Cardiac septum (tissue), 1 donor: ENCODE measurements around the gene CNGB1. TPM values are rescaled to one million over a fixed set of nuclear protein-coding genes. Genes with fewer than 3 reads are reported as not detected.
A peak's percentile ranks its signal among the peaks of the same experiment; 100 is the strongest.
"Not testable (repeated sequence)": the region's sequence is repeated elsewhere in the genome, so short reads cannot be mapped to it uniquely, and the experiment has no call there.

Experiments used
- DNase-seq: peaks from one replicate; pipeline ENCODE4 v3.0.0-alpha.2; 2020; ENCODE audit warnings: low spot score
- intact Hi-C: fragments of 100-400 bp; cut with DNase I; formaldehyde crosslinking; loops from one replicate; pipeline ENCODE4 v1.14.0; 2022
- total RNA-seq: library from RNA; stranded (reverse); fragmentation: NEBNext Ultra II Directional; extraction: Animal tissue kit (Norgen Biotek cat#: 25700); gene quantifications from one replicate; pipeline ENCODE4 v1.2.1, GENCODE V29; 2021
- donor health status: DM: no; HTN: no; CAD: no.

CNGB1 gene
- total RNA-seq, 1 donor from 2014 or later = not detected

DNA sequence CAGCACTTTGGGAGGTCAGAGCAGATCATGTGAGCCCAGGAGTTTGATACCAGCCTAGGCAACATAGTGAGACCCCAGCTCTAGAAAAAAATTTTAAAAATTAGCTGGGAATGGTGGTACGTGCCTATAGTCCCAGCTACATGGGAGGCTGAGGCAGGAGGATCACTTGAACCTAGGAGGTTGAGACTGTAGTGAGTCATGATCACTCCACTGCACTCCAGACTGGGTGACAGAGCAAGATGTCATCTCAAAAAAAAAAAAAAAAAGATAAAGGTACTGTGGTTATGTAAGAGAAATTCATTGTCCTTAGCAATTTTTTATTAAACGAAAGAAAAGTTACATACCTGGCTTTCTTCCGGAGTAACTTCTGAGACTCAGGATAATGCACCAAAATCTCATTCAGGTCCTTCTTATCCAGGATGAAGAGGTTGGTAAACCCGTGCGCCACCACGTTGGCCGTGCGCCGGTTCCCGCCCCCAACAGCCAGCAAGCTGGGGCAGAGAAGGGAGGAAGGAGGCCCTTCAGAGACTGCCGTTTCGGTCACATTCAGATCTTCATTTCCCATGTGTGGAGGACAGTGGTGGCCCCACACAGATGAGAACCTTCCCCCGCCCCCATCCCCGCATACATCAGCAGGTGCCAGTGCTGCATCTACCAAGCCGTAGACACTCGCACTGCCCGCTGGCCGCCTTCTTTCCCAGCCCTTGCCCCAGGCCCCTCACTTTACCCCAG, 73.7 kb downstream of the CNGB1 start:
- DNase-seq = no peak
- intact Hi-C loops = no loop called here

DNA sequence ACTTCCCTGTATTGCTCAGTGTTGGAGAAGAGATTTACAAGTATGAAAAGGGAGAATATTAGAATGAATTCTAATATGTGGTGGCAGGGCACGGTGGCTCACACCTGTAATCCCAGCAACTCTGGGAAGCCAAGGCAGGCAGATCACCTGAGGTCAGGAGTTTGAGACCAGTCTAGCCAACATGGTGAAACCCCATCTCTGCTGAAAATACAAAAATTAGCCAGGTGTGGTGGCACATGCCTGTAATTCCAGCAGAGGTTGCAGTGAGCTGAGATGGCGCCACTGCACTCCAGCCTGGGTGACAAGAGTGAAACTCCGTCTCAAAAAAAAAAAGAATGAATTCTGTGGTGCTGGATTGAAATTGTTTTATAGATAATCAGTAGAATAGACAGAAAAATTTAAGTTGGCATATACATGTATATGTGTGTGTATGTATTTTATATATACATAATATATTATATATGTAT, 75.8 kb downstream of the CNGB1 start:
- intact Hi-C loops = not testable (repeated sequence)

GRCh38 chr16:57894390-57895080, 76.4 kb downstream of the CNGB1 start:
- intact Hi-C loops = no loop called here
- no peak for DNase-seq

More for the DNA sequence above, 75.8 kb downstream of the CNGB1 start:
- not testable (repeated sequence) for DNase-seq

DNA sequence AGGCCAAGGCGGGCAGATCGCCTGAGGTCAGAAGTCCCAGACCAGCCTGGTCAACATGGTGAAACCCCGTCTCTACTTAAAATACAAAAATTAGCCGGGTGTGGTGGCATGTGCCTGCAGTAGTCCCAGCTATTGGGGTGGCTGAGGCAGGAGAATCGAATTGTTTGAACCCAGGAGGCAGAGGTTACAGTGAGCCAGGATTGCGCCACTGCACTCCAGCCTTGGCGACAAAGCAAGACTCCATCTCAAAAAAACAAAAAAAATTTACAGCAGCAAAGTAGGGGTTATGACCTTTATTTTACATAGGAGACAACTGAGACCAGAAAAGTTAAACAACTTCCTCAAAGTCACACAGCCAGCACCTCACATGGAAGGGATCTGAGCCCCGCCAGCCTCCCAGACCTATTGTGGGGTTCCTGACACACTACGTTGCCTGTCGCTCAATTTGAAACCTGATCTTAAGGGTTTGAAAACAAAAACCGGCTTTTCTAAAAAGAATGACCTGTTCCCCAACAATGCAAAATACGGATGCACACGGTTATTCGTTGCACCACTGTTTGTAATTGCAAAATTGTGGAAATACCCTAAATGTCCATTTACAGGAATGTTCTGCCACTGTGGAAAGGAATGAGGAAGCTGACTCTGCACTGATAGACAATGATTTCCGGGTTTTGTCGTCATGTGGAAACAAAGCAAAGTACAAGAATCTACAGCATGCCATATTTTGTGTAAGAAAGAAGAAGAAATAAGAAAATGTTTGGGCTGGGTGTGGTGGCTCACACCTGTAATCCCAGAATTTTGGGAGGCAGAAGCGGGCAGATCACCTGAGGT, 77.2 kb downstream of the CNGB1 start:
- DNase-seq = no peak
- intact Hi-C loops = no loop called here

DNA sequence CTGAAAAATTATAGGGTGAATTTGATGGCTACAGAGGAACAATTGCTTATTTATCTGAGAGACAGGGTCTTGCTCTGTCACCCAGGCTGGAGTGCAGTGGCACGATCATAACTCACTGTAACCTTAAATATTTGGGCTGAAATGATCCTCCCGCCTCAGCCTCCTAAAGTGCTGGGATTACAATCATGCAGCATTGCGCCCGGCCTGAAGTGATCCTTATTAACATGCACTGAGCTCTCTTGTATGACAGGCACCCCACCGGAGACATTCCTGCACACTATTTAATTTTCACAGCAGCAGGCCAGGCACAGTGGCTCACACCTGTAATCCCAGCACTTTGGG, 77.7 kb downstream of the CNGB1 start:
- intact Hi-C loops = no loop called here

DNA sequence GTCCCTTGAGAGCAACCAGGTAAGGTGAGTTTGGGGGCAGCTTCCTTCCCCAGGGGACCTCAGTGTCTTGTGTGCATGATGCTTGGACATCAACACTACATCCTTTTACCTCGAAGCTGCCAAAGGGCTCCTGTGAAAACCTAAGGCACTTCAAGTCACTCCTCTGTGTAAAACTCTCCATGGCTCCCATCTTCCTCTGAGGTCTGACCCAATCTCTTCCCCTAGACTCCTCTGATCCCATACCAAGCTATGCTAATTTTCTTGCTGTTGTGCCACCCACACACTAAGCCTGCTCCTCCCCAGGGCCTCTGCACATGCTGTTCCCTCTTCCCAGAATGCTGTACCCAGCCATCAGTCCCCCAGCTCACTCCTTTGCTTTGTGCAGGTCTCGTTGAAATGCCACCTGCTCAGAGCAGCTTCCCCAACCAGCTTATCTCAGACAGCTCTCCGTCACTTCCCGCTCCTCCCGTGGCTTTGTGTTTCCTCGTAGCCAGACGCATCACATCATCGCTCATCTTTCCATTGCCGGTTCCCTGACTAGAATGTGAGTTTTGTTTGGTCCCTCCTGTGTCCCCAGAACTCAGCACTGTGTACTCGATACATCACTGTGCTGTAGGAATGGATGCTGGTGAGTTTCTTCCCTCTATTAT, 78.4 kb downstream of the CNGB1 start:
- intact Hi-C loops = no loop called here
- DNase-seq = peak; percentile 89

More for the DNA sequence above, 77.7 kb downstream of the CNGB1 start:
- no peak for DNase-seq

DNA sequence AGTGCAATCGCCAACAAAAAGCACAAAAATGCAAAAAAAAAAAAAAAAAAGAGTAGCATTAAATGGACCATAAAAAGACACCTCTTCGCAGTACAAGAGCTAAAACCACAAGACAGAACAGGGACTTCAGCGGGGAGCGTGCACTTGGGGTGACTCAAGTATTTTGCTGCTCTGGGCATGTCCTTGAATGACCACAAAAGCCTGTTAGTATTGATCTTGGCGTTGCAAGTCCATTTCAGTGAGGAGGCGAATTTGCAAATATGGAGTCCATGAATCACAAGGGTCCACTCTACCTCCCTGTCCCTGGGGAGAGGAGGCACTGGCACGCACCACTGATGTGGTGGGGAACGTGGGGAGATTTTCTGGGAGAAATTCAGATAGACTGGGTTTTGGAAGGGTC, 78.9 kb downstream of the CNGB1 start:
- no peak for DNase-seq
- intact Hi-C loops = no loop called here

GRCh38 chr16:57890752-57891111, 80.2 kb downstream of the CNGB1 start:
- peak; percentile 31 for DNase-seq
- intact Hi-C loops = no loop called here

DNA sequence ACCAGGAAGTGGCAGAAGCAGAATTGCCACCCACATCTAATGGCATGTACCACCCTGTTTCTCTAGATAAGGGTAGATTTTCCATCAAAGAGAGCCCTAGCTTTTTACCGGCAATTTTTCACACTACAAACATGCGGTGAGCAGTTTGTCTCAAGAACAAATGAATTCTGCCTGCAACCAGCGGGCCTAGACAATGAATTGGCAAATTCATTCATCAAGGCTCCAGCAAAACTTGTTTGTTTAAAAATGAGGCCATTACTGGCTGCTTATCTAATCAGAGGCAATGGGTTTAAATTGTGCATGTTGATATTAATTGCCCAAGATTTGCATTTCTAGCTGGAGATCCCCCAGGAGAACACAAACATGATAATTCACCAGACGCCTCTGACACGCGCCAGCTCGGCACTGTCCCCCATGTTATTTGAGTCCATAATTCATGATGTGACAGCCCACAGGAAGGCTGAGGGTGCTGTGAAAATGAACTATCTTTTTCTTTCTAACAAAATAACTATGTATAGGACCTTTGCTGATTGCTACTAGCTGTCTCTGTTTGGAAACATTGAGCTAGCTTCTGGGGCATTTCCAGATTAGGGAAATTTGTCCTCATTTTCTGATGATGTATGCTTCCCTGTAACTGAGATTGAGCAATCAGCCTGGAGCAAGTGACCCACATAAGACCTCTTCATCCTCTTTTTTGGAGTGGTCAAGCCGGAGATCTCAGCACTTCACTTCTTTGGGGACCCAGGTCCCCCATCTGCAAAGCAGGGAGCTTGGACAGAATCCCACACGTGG, 80.8 kb downstream of the CNGB1 start:
- DNase-seq = peak; percentile 12
- intact Hi-C loops = no loop called here

DNA sequence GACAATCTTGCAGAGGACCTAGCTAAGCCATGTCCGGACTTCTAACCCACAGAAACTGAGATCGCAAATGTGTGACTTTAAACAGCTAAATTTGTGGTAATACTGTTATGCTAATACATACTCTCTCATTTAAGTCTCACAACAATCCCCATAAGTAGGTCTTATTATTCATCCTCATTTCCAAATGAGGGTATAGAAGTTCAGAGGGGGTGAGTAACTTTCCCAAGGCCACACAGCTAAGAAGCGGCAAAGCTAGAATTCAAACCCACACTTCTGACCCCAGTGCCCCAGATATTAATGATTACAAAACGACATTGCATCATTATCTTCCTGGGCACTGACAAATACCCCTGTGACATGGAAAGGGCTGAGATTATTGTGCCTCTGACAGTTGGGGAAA, 81.4 kb downstream of the CNGB1 start:
- intact Hi-C loops = no loop called here
- DNase-seq = no peak

- intact Hi-C loops = no loop called here
These were observed 81.8 kb downstream of the CNGB1 start for GRCh38 chr16:57889111-57889510.

GRCh38 chr16:57888128-57888527, 82.8 kb downstream of the CNGB1 start:
- intact Hi-C loops = no loop called here
- DNase-seq = peak; percentile 1

More at GRCh38 chr16:57889111-57889510, 81.8 kb downstream of the CNGB1 start:
- DNase-seq = peak; percentile 39

- DNase-seq = peak; percentile 51
- intact Hi-C loops = no loop called here
These were observed 83.2 kb downstream of the CNGB1 start for GRCh38 chr16:57887711-57888110.

DNA sequence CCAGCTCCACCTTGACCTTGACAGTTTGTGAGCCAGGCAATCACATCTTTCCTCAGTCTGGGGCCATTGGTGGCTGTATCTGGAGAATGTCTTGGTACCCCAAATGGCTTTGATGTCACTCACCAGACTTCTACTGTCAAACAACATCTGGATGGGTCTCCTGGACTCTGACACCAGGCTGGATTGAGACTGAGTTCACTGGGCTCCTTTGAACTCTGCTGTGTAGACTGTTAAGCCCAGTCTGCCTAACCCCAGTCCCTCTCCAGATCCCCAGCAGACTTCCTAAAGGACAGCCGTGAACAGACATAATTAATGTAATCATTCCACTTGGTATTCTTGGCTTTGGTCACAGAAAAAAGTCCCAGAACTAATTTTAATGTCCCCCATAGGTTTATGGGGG, 84.5 kb downstream of the CNGB1 start:
- intact Hi-C loops = no loop called here
- no peak for DNase-seq

DNA sequence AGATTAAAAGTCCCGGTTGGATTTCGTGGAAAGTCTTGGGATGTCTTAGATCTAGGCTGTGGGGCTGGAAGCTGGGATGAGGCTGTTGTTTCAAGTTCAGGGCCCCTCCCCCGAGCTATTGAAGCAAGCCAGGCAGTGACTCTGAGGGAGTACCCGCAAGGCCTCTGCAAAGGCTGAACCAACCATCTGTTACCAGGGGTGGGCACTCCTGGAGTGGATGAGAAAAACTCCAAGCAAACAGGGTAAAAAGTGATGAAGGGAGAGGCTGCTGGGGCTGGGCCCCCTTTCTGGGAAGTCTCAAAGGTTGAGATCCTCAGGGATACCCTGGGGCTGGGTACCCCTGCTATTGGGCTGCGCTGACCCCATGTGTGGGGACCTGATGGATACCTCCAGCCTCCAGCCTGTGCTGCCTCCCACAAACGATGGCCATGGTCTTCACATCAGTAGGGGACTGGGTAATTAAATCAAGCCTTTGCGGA, 86.2 kb downstream of the CNGB1 start:
- intact Hi-C loops = no loop called here
- DNase-seq = peak; percentile 27

DNA sequence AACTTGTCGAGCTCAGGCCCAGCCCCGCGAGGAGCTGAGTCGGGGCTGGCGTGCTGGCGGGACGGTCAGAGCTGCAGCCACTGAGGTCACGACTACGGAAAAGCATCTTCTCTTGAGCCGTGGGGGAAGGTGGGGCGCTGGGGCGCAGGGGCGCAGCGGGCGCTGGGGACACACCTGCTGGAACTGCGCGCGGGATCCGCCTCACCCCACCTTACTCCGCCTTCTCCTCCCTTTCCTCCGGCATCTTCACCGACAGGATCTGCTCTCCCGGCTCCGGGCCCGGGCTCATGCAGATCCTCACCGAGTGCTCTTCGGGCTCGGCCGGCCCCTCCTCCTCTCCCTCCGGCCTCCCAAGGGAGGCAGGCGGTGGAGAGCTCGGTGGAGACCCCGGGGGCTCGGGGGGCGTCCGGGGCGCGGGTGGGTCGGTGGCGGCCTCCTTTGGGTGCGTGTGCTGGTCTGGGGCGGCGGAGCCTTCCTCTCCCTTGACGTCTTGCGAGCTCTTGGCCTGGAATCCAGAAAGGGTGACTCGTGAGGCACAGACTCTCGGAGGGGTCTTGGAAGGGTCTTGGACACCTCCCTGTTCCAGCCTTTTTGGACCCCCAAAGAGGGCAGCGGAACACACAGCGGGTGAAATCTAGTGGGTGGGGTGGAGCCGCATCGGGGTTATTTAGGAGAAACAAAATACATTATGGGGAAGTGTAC, 86.8 kb downstream of the CNGB1 start:
- DNase-seq = peak; percentile 44
- intact Hi-C loops = no loop called here

- intact Hi-C loops = no loop called here
- peak; percentile 24 for DNase-seq
These were observed 87.4 kb downstream of the CNGB1 start for GRCh38 chr16:57883480-57883879.

DNA sequence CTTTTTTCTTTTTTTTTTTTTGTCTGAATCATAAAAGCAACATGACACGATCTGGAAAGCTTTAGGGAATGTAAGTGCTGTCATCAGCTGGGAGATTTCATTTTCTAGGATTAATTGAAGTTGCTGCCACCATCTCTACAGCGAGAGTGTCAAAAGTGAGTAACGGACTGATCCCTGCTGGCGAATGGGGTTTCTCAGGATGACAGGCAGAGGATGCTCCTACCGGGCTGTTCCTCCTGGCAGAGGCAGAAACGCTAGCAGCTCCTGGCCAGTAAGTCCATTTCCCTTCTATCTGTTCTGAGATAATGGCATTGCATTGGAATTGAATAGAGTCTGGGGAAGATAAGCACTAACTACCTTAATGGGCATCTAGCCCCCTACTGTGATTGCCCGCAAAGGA, 88.1 kb downstream of the CNGB1 start:
- DNase-seq = peak; percentile 54
- intact Hi-C loops = no loop called here
